ENCODE results near the gene GRB10. TPM values are rescaled to one million over a fixed set of nuclear protein-coding genes. Genes with fewer than 3 reads are reported as not detected.
A peak's percentile ranks its signal among the peaks of the same experiment; 100 is the strongest.

GRB10 gene
- total and polyA plus RNA-seq, 9 donors: 10.7 to 18.9 (median 12.2) TPM

DNA sequence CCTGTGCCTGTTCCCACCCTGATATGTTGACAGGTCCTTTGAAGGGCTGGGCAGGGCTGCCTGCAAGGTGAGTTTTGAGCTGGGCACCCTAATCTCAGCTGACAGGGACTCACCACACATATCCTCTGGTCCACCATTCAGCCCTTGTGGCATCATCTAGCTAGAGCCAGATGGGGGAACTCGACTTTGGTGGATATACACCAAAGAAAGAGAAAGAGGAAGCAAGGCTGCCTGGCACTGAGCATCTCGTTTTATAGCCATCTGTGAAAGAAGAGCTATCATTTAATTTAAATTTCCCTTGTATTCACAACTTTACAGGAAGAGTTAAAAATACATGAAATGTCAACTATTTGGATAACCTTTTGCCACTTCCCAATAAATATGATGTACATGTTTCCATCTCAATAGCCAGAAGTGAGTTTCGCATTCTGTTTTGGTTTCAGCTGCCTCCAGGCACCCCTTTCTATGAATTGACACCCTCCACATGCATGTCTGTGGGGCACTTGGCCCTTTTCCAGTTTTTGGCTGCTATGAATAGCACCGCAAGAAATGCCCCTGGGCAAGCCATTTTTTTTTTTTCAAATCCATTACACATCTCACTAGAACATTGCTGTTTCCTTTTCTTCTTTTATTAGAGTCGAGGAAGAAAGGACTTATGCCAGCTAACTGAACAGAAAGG, 22.9 kb upstream of the GRB10 start:
- Histone ChIP-seq H3K4me3 (ENCODE audit: low read length) (no peak overlapping the region), H3K4me1 (ENCODE audit: control insufficient read depth, insufficient read depth, low read length) (no peaks in the 10 kb centered on the region), H3K27ac (ENCODE audit: low read length) (no peak overlapping the region), H3K36me3 (ENCODE audit: control insufficient read depth, insufficient read depth, low read length) (no peaks in the 10 kb centered on the region), H3K27me3 (ENCODE audit: control insufficient read depth, insufficient read depth, low read length) (peaks cover 1% of the 10 kb centered on the region), H3K9me3 (replicated peaks; ENCODE audit: control insufficient read depth, low read depth, low read length) (no peaks in the 10 kb centered on the region)
- WGBS (ENCODE audit: insufficient coverage): 77% methylated on average over 2 of the region's 5 CpGs
- DNase-seq: no peak

DNA sequence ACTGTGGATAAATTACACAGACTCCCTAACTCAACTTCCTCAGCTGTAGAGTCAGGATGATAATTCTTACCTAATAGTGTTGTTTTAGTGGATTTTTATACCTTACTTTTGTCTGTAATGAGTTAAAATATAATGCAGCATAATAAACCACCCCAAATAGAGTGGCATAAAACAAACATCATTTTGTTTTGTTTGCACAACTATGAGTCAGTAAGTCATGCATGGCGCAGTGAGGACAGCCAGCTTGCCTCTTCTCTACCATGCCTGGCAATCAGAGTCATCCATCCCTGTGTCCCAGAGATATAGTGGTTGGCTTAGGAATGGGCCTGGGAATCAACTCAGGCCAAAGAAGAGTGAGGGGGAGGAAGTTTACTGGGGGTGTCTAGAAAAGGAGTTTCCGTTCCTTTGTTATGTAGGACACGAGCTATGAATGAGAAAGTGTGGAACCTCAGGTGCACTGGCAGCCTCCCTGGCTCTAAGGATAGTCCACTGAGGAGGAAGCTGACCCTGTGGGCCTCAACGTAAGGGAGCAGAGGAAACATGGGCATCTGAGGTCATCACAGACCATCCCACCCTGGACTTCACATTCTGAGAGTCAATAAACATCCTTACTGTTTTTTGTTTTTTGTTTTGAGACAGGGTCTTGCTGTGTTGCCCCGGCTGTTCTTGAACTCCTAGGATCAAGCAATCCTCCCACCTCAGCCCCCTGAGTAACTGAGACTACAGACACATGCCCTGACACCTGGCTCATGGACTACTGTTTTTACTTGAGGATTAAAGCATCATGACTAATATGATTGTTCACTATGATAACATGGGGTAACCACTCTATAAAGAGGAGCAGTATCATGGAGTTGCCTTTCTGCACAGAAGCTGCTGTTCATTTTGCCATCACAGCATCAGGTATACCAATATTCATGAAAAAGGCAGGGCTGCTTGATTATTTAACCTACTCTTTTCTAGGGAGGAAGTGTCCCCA, 21.0 kb upstream of the GRB10 start:
- H3K9me3 ChIP-seq (replicated peaks; ENCODE audit: control insufficient read depth, low read depth, low read length): no peaks in the 10 kb centered on the region

DNA sequence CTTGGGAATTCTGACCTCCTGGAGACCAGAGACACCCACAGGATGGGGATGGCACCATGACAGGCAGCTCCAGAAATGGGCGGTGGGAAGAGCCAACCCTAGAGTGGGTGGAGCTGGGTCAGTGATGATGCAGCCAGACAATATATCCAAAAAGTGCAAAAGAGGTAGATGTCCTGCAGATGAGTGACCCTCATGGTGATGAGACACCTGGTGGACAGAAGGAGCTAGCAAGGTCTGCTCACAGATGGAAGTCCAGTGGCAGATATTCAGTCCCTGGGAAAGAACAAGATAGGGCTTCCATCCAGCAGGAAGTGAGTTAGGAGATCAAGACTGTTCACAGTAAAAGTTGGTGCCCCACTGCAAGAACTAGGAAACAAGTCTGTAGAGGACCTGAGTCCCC, 19.2 kb upstream of the GRB10 start:
- DNase-seq: no peak
- Histone ChIP-seq H3K36me3 (ENCODE audit: control insufficient read depth, insufficient read depth, low read length) (no peaks in the 10 kb centered on the region), H3K4me3 (ENCODE audit: low read length) (no peak overlapping the region), H3K27ac (ENCODE audit: low read length) (no peak overlapping the region), H3K9me3 (replicated peaks; ENCODE audit: control insufficient read depth, low read depth, low read length) (no peaks in the 10 kb centered on the region), H3K4me1 (ENCODE audit: control insufficient read depth, insufficient read depth, low read length) (no peaks in the 10 kb centered on the region), H3K27me3 (ENCODE audit: control insufficient read depth, insufficient read depth, low read length) (peaks cover 4% of the 10 kb centered on the region)
- WGBS (ENCODE audit: insufficient coverage): 67% methylated on average over 1 of the region's 1 CpG

More for the DNA sequence above, 21.0 kb upstream of the GRB10 start:
- no peak for DNase-seq
- H3K27ac ChIP-seq (ENCODE audit: low read length): no peak overlapping the region
- no peak overlapping the region for H3K4me3 ChIP-seq (ENCODE audit: low read length)
- no peaks in the 10 kb centered on the region for H3K4me1 ChIP-seq (ENCODE audit: control insufficient read depth, insufficient read depth, low read length)
- H3K27me3 ChIP-seq (ENCODE audit: control insufficient read depth, insufficient read depth, low read length): peaks cover 4% of the 10 kb centered on the region
- no peaks in the 10 kb centered on the region for H3K36me3 ChIP-seq (ENCODE audit: control insufficient read depth, insufficient read depth, low read length)
- 82% methylated on average over 3 of the region's 5 CpGs for WGBS (ENCODE audit: insufficient coverage)

DNA sequence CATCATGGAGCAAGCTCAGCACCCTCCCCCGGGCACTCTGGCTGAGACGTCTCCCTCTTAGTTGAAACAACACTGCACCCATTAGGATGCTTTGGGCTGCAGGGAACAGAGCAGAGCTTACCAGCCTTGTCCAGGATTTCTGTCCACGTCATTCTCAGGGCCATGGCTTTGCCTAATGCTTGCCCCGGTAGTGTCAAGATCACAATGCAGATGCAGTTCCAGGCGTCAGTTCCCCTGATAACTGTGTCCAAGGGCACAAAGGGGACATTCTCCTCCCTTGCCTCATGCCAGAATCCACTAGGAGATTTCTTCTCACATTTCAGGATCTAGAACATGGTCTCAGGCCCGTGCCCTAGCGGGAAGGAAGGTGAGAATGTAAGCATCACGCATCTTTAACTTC, 17.2 kb upstream of the GRB10 start:
- DNase-seq: no peak
- Histone ChIP-seq H3K4me1 (ENCODE audit: control insufficient read depth, insufficient read depth, low read length) (no peaks in the 10 kb centered on the region), H3K9me3 (replicated peaks; ENCODE audit: control insufficient read depth, low read depth, low read length) (no peaks in the 10 kb centered on the region), H3K4me3 (ENCODE audit: low read length) (no peak overlapping the region), H3K36me3 (ENCODE audit: control insufficient read depth, insufficient read depth, low read length) (no peaks in the 10 kb centered on the region), H3K27ac (ENCODE audit: low read length) (no peak overlapping the region), H3K27me3 (ENCODE audit: control insufficient read depth, insufficient read depth, low read length) (peaks cover 7% of the 10 kb centered on the region)
- WGBS (ENCODE audit: insufficient coverage): 79% methylated on average over 8 of the region's 8 CpGs

GRCh38 chr7:50798126-50798525, 15.4 kb upstream of the GRB10 start:
- Histone ChIP-seq H3K4me3 (ENCODE audit: low read length) (no peak overlapping the region), H3K36me3 (ENCODE audit: control insufficient read depth, insufficient read depth, low read length) (no peaks in the 10 kb centered on the region), H3K4me1 (ENCODE audit: control insufficient read depth, insufficient read depth, low read length) (peaks cover 4% of the 10 kb centered on the region), H3K27me3 (ENCODE audit: control insufficient read depth, insufficient read depth, low read length) (peaks cover 16% of the 10 kb centered on the region), H3K27ac (ENCODE audit: low read length) (no peak overlapping the region), H3K9me3 (replicated peaks; ENCODE audit: control insufficient read depth, low read depth, low read length) (no peaks in the 10 kb centered on the region)
- DNase-seq: no peak
- no CpG with 5 or more reads among the region's 2 CpGs for WGBS (ENCODE audit: insufficient coverage)

GRCh38 chr7:50795831-50796230, 13.1 kb upstream of the GRB10 start:
- WGBS (ENCODE audit: insufficient coverage): no CpG with 5 or more reads among the region's 5 CpGs
- H3K27me3 ChIP-seq (ENCODE audit: control insufficient read depth, insufficient read depth, low read length): peaks cover 33% of the 10 kb centered on the region
- no peak overlapping the region for H3K27ac ChIP-seq (ENCODE audit: low read length)
- H3K9me3 ChIP-seq (replicated peaks; ENCODE audit: control insufficient read depth, low read depth, low read length): no peaks in the 10 kb centered on the region
- no peaks in the 10 kb centered on the region for H3K36me3 ChIP-seq (ENCODE audit: control insufficient read depth, insufficient read depth, low read length)
- DNase-seq: no peak
- no peak overlapping the region for H3K4me3 ChIP-seq (ENCODE audit: low read length)
- H3K4me1 ChIP-seq (ENCODE audit: control insufficient read depth, insufficient read depth, low read length): peaks cover 14% of the 10 kb centered on the region

DNA sequence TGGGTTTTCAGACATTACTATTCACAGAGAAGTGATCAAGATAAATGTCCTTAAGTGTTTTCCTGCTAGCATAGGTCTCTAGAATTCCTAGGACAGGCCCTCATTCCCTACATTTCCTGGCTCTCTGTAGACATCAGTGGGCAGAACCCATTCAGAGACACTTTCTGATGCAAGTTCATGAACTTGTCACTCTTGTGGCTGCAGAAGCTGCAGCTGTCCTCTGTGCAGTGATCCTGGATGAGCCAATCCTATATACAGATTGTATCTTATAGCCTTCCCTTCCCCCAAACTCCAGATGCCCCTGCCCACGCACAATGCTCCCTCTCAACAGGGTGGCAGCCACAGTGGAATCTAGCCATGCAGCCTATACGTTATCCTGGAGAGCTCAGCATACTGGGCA, 12.6 kb upstream of the GRB10 start:
- H3K36me3 ChIP-seq (ENCODE audit: control insufficient read depth, insufficient read depth, low read length): no peaks in the 10 kb centered on the region
- H3K27me3 ChIP-seq (ENCODE audit: control insufficient read depth, insufficient read depth, low read length): peaks cover 37% of the 10 kb centered on the region
- H3K9me3 ChIP-seq (replicated peaks; ENCODE audit: control insufficient read depth, low read depth, low read length): no peaks in the 10 kb centered on the region
- no peak overlapping the region for H3K27ac ChIP-seq (ENCODE audit: low read length)
- 57% methylated on average over 1 of the region's 2 CpGs for WGBS (ENCODE audit: insufficient coverage)
- H3K4me1 ChIP-seq (ENCODE audit: control insufficient read depth, insufficient read depth, low read length): peaks cover 14% of the 10 kb centered on the region
- H3K4me3 ChIP-seq (ENCODE audit: low read length): no peak overlapping the region
- no peak for DNase-seq

DNA sequence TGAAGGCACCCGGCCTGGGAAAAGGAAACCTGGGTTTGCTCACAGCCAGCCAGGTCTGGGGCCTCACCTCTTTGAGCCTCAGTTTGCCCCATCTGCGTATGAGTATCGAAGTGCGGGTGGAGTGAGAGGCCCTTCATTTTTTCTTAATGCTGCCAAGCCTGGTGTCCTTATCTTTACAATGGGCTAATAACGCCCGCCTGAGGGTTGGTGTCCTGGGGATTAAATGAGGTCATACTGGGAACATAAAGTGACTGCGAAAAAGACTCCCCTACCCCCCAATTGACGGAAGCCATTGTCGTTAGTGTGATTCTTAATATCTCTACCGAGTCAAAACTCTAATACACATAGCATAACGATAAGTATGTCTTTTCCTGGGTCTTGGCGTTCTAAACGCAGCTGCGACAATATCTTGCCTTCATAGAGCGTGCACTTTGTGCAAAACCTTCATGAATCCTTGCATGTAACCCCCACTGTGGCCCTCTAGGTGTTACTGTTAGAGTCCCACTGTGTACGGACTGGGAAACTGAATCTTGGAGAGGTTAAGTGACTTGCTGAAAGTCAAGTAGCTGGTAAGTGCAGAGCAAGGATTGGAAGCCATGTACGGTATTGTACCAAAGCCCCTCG, 11.4 kb upstream of the GRB10 start:
- DNase-seq: no peak
- H3K27ac ChIP-seq (ENCODE audit: low read length): peak overlapping the region; percentile 39
- no peaks in the 10 kb centered on the region for H3K9me3 ChIP-seq (replicated peaks; ENCODE audit: control insufficient read depth, low read depth, low read length)
- peaks cover 41% of the 10 kb centered on the region for H3K27me3 ChIP-seq (ENCODE audit: control insufficient read depth, insufficient read depth, low read length)
- WGBS (ENCODE audit: insufficient coverage): 57% methylated on average over 7 of the region's 18 CpGs
- no peaks in the 10 kb centered on the region for H3K36me3 ChIP-seq (ENCODE audit: control insufficient read depth, insufficient read depth, low read length)
- H3K4me3 ChIP-seq (ENCODE audit: low read length): peak overlapping the region; percentile 40
- peaks cover 14% of the 10 kb centered on the region for H3K4me1 ChIP-seq (ENCODE audit: control insufficient read depth, insufficient read depth, low read length)

DNA sequence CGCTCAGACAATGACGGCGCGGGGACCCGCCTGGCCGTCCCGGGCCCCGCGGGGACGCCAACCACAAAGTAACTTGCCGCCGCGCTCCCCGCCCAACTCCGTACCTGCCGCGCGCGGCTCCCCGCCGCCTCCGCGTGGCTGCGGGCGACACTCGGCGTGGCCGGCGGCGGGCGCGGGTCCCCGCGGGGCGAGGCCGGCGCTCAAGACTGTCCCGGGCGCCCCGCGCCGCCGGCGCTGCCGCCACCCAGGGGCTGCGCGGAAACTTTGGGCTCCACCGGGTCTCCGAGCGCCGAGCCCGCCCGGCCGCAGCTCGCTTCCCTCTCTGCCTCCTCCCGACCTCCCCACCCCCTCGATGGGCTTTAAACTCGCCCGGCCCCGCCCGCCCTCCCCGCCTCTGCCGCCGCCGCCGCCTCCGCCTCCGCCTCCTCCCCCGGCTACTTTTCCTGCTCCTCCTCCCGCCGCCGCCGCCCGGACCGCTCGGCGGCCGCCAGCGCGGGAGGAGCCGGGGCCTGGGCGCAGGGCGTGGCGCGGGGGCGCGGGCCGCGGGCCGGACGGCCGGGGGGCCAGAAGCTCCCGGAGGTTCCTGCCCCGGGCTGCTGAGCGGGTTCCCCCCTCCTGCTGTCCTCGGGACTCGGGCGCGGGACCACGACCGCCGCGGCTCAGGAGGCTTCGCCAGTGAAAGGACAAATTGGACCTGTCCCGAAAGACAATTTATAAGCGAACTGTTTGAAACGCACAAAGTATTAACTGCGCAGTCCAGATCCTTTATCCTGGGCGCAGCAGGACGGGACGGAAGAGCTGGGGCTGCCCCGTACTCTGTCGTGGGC, 10.6 kb upstream of the GRB10 start:
- whole genome bisulfite sequencing (ENCODE audit: insufficient coverage): under 1% methylated on average over 87 of the region's 113 CpGs
- Histone ChIP-seq H3K27ac (ENCODE audit: low read length) (peak overlapping the region; percentile 39), H3K27me3 (ENCODE audit: control insufficient read depth, insufficient read depth, low read length) (peaks cover 46% of the 10 kb centered on the region), H3K4me3 (ENCODE audit: low read length) (peak overlapping the region; percentile 40), H3K4me1 (ENCODE audit: control insufficient read depth, insufficient read depth, low read length) (peaks cover 14% of the 10 kb centered on the region), H3K36me3 (ENCODE audit: control insufficient read depth, insufficient read depth, low read length) (no peaks in the 10 kb centered on the region), H3K9me3 (replicated peaks; ENCODE audit: control insufficient read depth, low read depth, low read length) (peaks cover 6% of the 10 kb centered on the region)
- peak; percentile 73 for DNase-seq

All from muscle of leg (tissue), 11 donors.